HG03064 (cell line): ENCODE data around the gene ZFP92.
"Not testable (repeated sequence)": the region's sequence is repeated elsewhere in the genome, so short reads cannot be mapped to it uniquely, and the experiment has no call there.

Experiments used
- ATAC-seq: cut with Tn5 transposase; IDR thresholded peaks from one replicate; pipeline ENCODE4 v1.9.1; 2021; ENCODE audit warnings: low read depth; ENCODE audit not compliant: unreplicated experiment

ZFP92 gene

GRCh38 chrX:153411255-153411987 lies at the start of gene ZFP92:
Gene ZFP92, plus strand, starts transcription at chrX:153411472. Its CDS starts 6,851 bp downstream, at chrX:153418323.
- ATAC-seq, result no peak

- no peak for ATAC-seq
Measured at GRCh38 chrX:153361781-153362397, 49.4 kb upstream of the ZFP92 start.

GRCh38 chrX:153365670-153366069 lies 45.6 kb upstream of the ZFP92 start:
- no peak for ATAC-seq

- no peak for ATAC-seq
Measured at GRCh38 chrX:153366119-153366518, 45.2 kb upstream of the ZFP92 start.

GRCh38 chrX:153366878-153367538 lies 44.3 kb upstream of the ZFP92 start:
- ATAC-seq, result no peak

GRCh38 chrX:153370293-153371055 lies 40.8 kb upstream of the ZFP92 start:
- no peak for ATAC-seq

GRCh38 chrX:153371256-153371655 lies 40.0 kb upstream of the ZFP92 start:
- no peak for ATAC-seq

- no peak for ATAC-seq
Measured at GRCh38 chrX:153372949-153373348, 38.3 kb upstream of the ZFP92 start.

GRCh38 chrX:153374426-153374825 lies 36.8 kb upstream of the ZFP92 start:
- ATAC-seq, result no peak

GRCh38 chrX:153375571-153375970 lies 35.7 kb upstream of the ZFP92 start:
- ATAC-seq, result no peak

GRCh38 chrX:153377727-153378126 lies 33.5 kb upstream of the ZFP92 start:
- ATAC-seq, result no peak

- ATAC-seq, result no peak
Measured at GRCh38 chrX:153378607-153379006, 32.7 kb upstream of the ZFP92 start.

- no peak for ATAC-seq
Measured at GRCh38 chrX:153379508-153379907, 31.8 kb upstream of the ZFP92 start.

- ATAC-seq, result no peak
Measured at GRCh38 chrX:153379971-153380581, 31.2 kb upstream of the ZFP92 start.

GRCh38 chrX:153380691-153381090 lies 30.6 kb upstream of the ZFP92 start:
- ATAC-seq, result no peak

GRCh38 chrX:153381684-153382532 lies 29.4 kb upstream of the ZFP92 start:
- ATAC-seq, result no peak

GRCh38 chrX:153382563-153383482 lies 28.4 kb upstream of the ZFP92 start:
- no peak for ATAC-seq

GRCh38 chrX:153384390-153384789 lies 26.9 kb upstream of the ZFP92 start:
- ATAC-seq, result no peak

GRCh38 chrX:153384973-153385372 lies 26.3 kb upstream of the ZFP92 start:
- not testable (repeated sequence) for ATAC-seq
